Trophoblast cell (in vitro differentiated cells and primary cell): Measurements from ENCODE around the gene FAM228B.

Experiments used
- DNase-seq, 2 donors: peaks; one replicate each; pipeline ENCODE4 v3.0.0-alpha.2; 2016
- H2AFZ ChIP-seq: 2 replicates; pipeline ENCODE4 v1.6.1; 2013; ENCODE audit warnings: low read length, moderate library complexity, mild to moderate bottlenecking; ENCODE audit not compliant: insufficient read depth, poor library complexity
- H2AK5ac ChIP-seq: 2 replicates; pipeline ENCODE4 v1.6.1; 2013; ENCODE audit warnings: mild to moderate bottlenecking, low read length
- H2BK120ac ChIP-seq: 2 replicates; pipeline ENCODE4 v1.6.1; 2013; ENCODE audit warnings: low read length, mild to moderate bottlenecking, moderate library complexity; ENCODE audit not compliant: insufficient read depth, poor library complexity
- H2BK12ac ChIP-seq: 2 replicates; pipeline ENCODE4 v1.6.1; 2013; ENCODE audit warnings: mild to moderate bottlenecking, low read length, moderate library complexity
- H2BK5ac ChIP-seq: 2 replicates; pipeline ENCODE4 v1.6.1; 2013; ENCODE audit warnings: low read length, low read depth, moderate library complexity, mild to moderate bottlenecking; ENCODE audit not compliant: poor library complexity
- H3K14ac ChIP-seq: 2 replicates; pipeline ENCODE4 v1.6.1; 2013; ENCODE audit warnings: mild to moderate bottlenecking, low read length
- H3K18ac ChIP-seq: 2 replicates; pipeline ENCODE4 v1.6.1; 2013; ENCODE audit warnings: mild to moderate bottlenecking, low read length
- H3K23ac ChIP-seq: 2 replicates; pipeline ENCODE4 v1.6.1; 2013; ENCODE audit warnings: low read length
- H3K27ac ChIP-seq: 2 replicates; pipeline ENCODE4 v1.5.1; 2013; ENCODE audit warnings: low read depth, mild to moderate bottlenecking, inconsistent platforms, low read length, moderate library complexity
- H3K27me3 ChIP-seq: 2 replicates; pipeline ENCODE4 v1.6.1; 2013; ENCODE audit warnings: inconsistent platforms, mild to moderate bottlenecking, low read length, moderate library complexity; ENCODE audit not compliant: insufficient read depth
- H3K36me3 ChIP-seq, 2 experiments: 1 replicate in 1 of 2; 2 replicates in 1 of 2; pipeline ENCODE4 v1.6.1; 2013; ENCODE audit warnings: low read length in 2 of 2, mild to moderate bottlenecking in 2 of 2, moderate library complexity in 1 of 2; ENCODE audit not compliant: insufficient read depth in 2 of 2, control insufficient read depth in 1 of 2
- H3K4ac ChIP-seq: 2 replicates; pipeline ENCODE4 v1.6.1; 2013; ENCODE audit warnings: low read depth, mild to moderate bottlenecking, low read length, moderate library complexity
- H3K4me1 ChIP-seq, 2 experiments: 1 replicate in 1 of 2; 2 replicates in 1 of 2; pipeline ENCODE4 v1.6.1; 2013; ENCODE audit warnings: low read length in 2 of 2, mild to moderate bottlenecking in 2 of 2, moderate library complexity in 1 of 2; ENCODE audit not compliant: insufficient read depth in 2 of 2, control insufficient read depth in 1 of 2
- H3K4me2 ChIP-seq: 2 replicates; pipeline ENCODE4 v1.6.1; 2013; ENCODE audit warnings: inconsistent platforms, mild to moderate bottlenecking, low read length, moderate library complexity
- H3K4me3 ChIP-seq: 2 replicates; pipeline ENCODE4 v1.5.1; 2013; ENCODE audit warnings: mild to moderate bottlenecking, low read depth, low read length, inconsistent platforms
- H3K79me1 ChIP-seq: one replicate; pipeline ENCODE4 v1.6.1; 2013; ENCODE audit warnings: low read length
- H3K79me2 ChIP-seq: 2 replicates; pipeline ENCODE4 v1.6.1; 2013; ENCODE audit warnings: low read length, mild to moderate bottlenecking; ENCODE audit not compliant: control insufficient read depth, insufficient read depth, poor library complexity
- H3K9ac ChIP-seq: 2 replicates; pipeline ENCODE4 v1.6.1; 2013; ENCODE audit warnings: mild to moderate bottlenecking, low read length
- H3K9me3 ChIP-seq: 2 replicates; pipeline ENCODE4 v1.6.1; 2013; ENCODE audit warnings: low read depth, mild to moderate bottlenecking, control low read depth, inconsistent platforms, low read length; ENCODE audit not compliant: insufficient read depth
- H4K12ac ChIP-seq: 2 replicates; pipeline ENCODE4 v1.6.1; 2013; ENCODE audit warnings: low read depth, mild to moderate bottlenecking, low read length, moderate library complexity
- H4K8ac ChIP-seq: 2 replicates; pipeline ENCODE4 v1.6.1; 2013; ENCODE audit warnings: low read depth, mild to moderate bottlenecking, low read length, moderate library complexity
- H4K91ac ChIP-seq: one replicate; pipeline ENCODE4 v1.6.1; 2013; ENCODE audit warnings: low read depth, mild to moderate bottlenecking, low read length, moderate library complexity
- WGBS: extraction: QIAGEN DNeasy Blood & Tissue Kit; methylation state at CpG from one replicate; pipeline ENCODE4 v1.1.7; 2013; ENCODE audit warnings: missing lambda C conversion rate; ENCODE audit not compliant: insufficient read length, insufficient coverage; ENCODE audit errors: extremely low coverage; 5-methylcytosine and 5-hydroxymethylcytosine counted together

Gene FAM228B

DNA sequence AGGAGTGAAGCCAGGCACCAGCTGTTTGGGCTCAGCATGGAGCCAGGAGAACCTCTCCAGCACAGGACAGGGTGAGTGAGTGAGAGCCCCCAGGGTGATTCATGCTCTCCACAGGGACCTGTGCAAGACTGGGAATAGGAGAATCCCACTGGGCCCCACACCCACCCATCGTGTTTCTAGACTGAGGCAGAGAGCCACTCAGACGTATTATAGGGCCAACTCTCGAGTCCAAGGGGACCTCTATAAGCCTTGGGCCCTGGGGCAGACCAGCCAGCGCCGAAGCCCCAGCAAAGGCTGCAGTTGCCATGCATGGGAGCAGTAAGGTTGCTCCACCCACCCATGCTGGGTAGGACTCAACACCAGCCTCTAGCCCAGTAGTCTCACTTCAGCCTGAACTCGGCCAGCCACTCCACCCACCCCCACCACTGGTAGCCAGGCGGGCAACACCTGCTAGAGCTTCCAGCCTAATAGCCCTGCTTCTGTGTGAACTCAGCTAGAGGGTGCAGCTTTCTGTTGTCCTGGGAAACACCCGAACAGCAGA lies 19.1 kb upstream of the FAM228B start:
- H3K27ac ChIP-seq = no peak overlapping the region
- no peak overlapping the region for H3K4me3 ChIP-seq
- no peak overlapping the region for H4K91ac ChIP-seq

DNA sequence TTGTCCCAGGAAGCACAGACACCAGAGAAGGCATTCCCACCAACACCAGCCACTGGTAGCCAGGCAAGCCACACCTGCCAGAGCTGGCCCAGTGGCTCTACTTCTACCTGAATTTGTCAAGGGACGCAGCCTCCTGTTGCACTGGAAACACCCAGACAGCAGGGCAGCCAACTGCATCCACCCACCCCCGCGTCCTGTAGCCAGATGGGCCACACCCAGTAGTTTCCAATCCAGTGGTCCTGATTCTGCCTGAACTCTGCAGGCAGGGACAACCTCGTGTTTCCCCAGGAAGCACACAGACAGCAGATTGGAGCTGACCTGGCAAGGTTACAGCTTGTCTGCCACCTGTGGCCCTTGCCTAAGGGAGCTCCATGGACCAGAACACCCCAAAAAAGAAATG lies 18.4 kb upstream of the FAM228B start:
- H3K4me2 ChIP-seq = no peak overlapping the region
- no peak overlapping the region for H3K18ac ChIP-seq
- H4K91ac ChIP-seq = no peak overlapping the region
- H2BK120ac ChIP-seq = no peak overlapping the region
- H2AK5ac ChIP-seq = no peak overlapping the region
- H2BK12ac ChIP-seq = no peak overlapping the region
- H3K9ac ChIP-seq = no peak overlapping the region
- H3K27me3 ChIP-seq = no peaks in the 10 kb centered on the region
- no peak overlapping the region for H3K4ac ChIP-seq
- H2BK5ac ChIP-seq = no peak overlapping the region
- DNase-seq = no peak
- H2AFZ ChIP-seq = no peak overlapping the region
- no peak overlapping the region for H3K23ac ChIP-seq
- no peaks in the 10 kb centered on the region for H3K4me1 ChIP-seq
- no peak overlapping the region for H3K27ac ChIP-seq
- no peaks in the 10 kb centered on the region for H3K79me2 ChIP-seq
- H3K14ac ChIP-seq = no peak overlapping the region
- no CpG with 5 or more reads among the region's 4 CpGs for WGBS
- no peaks in the 10 kb centered on the region for H3K36me3 ChIP-seq
- H3K9me3 ChIP-seq = peaks cover 2% of the 10 kb centered on the region
- H3K4me3 ChIP-seq = no peak overlapping the region
- H3K79me1 ChIP-seq = no peaks in the 10 kb centered on the region
- no peak overlapping the region for H4K12ac ChIP-seq
- H4K8ac ChIP-seq = no peak overlapping the region

More for the DNA sequence above, 19.1 kb upstream of the FAM228B start:
- H2BK12ac ChIP-seq = no peak overlapping the region
- H2BK5ac ChIP-seq = no peak overlapping the region
- H3K79me2 ChIP-seq = no peaks in the 10 kb centered on the region
- no peaks in the 10 kb centered on the region for H3K79me1 ChIP-seq
- no peak overlapping the region for H3K4ac ChIP-seq
- no peak overlapping the region for H2BK120ac ChIP-seq
- no peak overlapping the region for H3K23ac ChIP-seq
- no peak overlapping the region for H4K12ac ChIP-seq
- H2AK5ac ChIP-seq = no peak overlapping the region
- H4K8ac ChIP-seq = no peak overlapping the region
- H3K36me3 ChIP-seq = no peaks in the 10 kb centered on the region
- DNase-seq = no peak
- H3K27me3 ChIP-seq = no peaks in the 10 kb centered on the region
- H3K9me3 ChIP-seq = peaks cover 2% of the 10 kb centered on the region
- WGBS = no CpG with 5 or more reads among the region's 8 CpGs
- H3K14ac ChIP-seq = no peak overlapping the region
- no peak overlapping the region for H3K9ac ChIP-seq
- H3K4me2 ChIP-seq = no peak overlapping the region
- no peak overlapping the region for H3K18ac ChIP-seq
- H3K4me1 ChIP-seq = no peaks in the 10 kb centered on the region
- no peak overlapping the region for H2AFZ ChIP-seq

DNA sequence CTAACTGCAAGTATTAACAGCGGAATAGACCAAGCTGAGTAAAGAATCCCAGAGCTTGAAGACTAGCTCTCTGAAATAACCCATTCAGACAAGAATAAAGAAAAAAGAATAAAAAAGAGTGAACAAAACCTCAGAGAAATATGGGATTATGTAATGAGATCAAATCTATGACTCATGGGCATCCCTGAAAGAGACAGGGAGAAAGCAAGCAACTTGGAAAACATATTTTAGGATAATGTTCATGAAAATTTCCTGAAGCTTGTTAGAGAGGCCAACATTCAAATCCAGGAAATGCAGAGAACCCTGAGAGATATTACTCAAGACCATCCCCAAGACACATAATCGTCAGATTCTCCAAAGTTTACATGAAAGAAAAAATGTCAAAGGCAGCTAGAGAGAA lies 17.5 kb upstream of the FAM228B start:
- no CpG with 5 or more reads among the region's 2 CpGs for WGBS
- no peak overlapping the region for H3K9ac ChIP-seq
- H3K4ac ChIP-seq = no peak overlapping the region
- no peaks in the 10 kb centered on the region for H3K79me1 ChIP-seq
- H3K36me3 ChIP-seq = no peaks in the 10 kb centered on the region
- H4K8ac ChIP-seq = no peak overlapping the region
- H3K79me2 ChIP-seq = no peaks in the 10 kb centered on the region
- no peak overlapping the region for H2AFZ ChIP-seq
- H3K27me3 ChIP-seq = no peaks in the 10 kb centered on the region
- no peak overlapping the region for H3K4me3 ChIP-seq
- no peak overlapping the region for H3K18ac ChIP-seq
- no peak overlapping the region for H3K27ac ChIP-seq
- H3K4me2 ChIP-seq = no peak overlapping the region
- peaks cover 2 to 4% of the 10 kb centered on the region in 2 experiments for H3K4me1 ChIP-seq
- H3K14ac ChIP-seq = no peak overlapping the region
- H2BK120ac ChIP-seq = no peak overlapping the region
- no peak overlapping the region for H2AK5ac ChIP-seq
- H3K9me3 ChIP-seq = peaks cover 2% of the 10 kb centered on the region
- no peak overlapping the region for H4K91ac ChIP-seq
- H3K23ac ChIP-seq = no peak overlapping the region
- no peak overlapping the region for H2BK5ac ChIP-seq
- no peak overlapping the region for H4K12ac ChIP-seq
- DNase-seq = no peak
- no peak overlapping the region for H2BK12ac ChIP-seq

DNA sequence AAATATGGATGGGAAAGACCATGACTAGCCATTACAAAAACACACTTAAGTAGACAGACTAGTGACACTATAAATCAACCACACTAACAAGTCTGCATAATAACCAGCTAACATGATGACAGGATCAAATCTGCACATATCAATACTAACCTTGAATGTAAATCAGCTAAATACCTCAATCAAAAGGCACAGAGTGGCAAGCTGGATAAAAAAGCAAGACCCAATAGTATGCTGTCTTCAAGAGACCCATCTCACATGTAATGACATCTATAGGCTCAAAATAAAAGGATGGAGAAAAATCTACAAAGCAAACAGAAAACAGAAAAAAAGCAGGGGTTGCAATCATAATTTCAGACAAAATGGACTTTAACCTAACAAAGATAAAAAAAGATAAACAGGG lies 16.5 kb upstream of the FAM228B start:
- Histone ChIP-seq H3K27ac (no peak overlapping the region), H2AFZ (no peak overlapping the region), H3K27me3 (no peaks in the 10 kb centered on the region), H3K79me2 (no peaks in the 10 kb centered on the region), H2BK120ac (no peak overlapping the region), H3K4me1 (peaks cover 6 to 9% of the 10 kb centered on the region in 2 experiments), H3K36me3 (no peaks in the 10 kb centered on the region), H4K91ac (no peak overlapping the region), H3K4ac (no peak overlapping the region), H3K9me3 (peaks cover 2% of the 10 kb centered on the region), H3K9ac (no peak overlapping the region), H2AK5ac (no peak overlapping the region), H4K8ac (no peak overlapping the region), H4K12ac (no peak overlapping the region), H3K4me3 (no peak overlapping the region), H3K14ac (no peak overlapping the region), H3K18ac (no peak overlapping the region), H3K4me2 (no peak overlapping the region), H3K79me1 (no peaks in the 10 kb centered on the region), H2BK12ac (no peak overlapping the region), H2BK5ac (no peak overlapping the region), H3K23ac (no peak overlapping the region)
- DNase-seq = no peak
